SH-SY5Y (cell line): ENCODE measurements around the gene SELENOO.

Source experiments
- GATA2 ChIP-seq: IDR thresholded peaks from 2 replicates; pipeline ENCODE4 v1.6.1; 2011; ENCODE audit warnings: mild to moderate bottlenecking, low read depth, low read length
- GATA3 ChIP-seq: IDR thresholded peaks from 2 replicates; pipeline ENCODE4 v1.6.1; 2011; ENCODE audit warnings: low read depth, mild to moderate bottlenecking, low read length, moderate library complexity

- TF ChIP-seq GATA2 (no peak), GATA3 (no peak)
These were observed 3.8 kb downstream of the SELENOO start for GRCh38 chr22:50204571-50204970.
